HG02870 (cell line): ENCODE measurements around the gene APP.

Experiments
- ATAC-seq: cut with Tn5 transposase; IDR thresholded peaks from one replicate; pipeline ENCODE4 v1.9.1; 2021; ENCODE audit warnings: mild to moderate bottlenecking, moderate library complexity; ENCODE audit not compliant: unreplicated experiment

APP gene

GRCh38 chr21:26072666-26073615 lies 97.6 kb downstream of the APP start:
- ATAC-seq: no peak

GRCh38 chr21:26070822-26071425 lies 99.6 kb downstream of the APP start:
- ATAC-seq: no peak

- no peak for ATAC-seq
These were observed 100.4 kb downstream of the APP start for GRCh38 chr21:26070121-26070520.

GRCh38 chr21:26068776-26069175 lies 101.8 kb downstream of the APP start:
- no peak for ATAC-seq

GRCh38 chr21:26067836-26068594 lies 102.6 kb downstream of the APP start:
- ATAC-seq: no peak

- no peak for ATAC-seq
These were observed 106.1 kb downstream of the APP start for GRCh38 chr21:26064506-26064905.

- ATAC-seq: no peak
These were observed 109.1 kb downstream of the APP start for GRCh38 chr21:26061437-26061836.

- ATAC-seq: no peak
These were observed 110.0 kb downstream of the APP start for GRCh38 chr21:26060335-26061115.

GRCh38 chr21:26057477-26058170 lies 112.9 kb downstream of the APP start:
- ATAC-seq: no peak

- no peak for ATAC-seq
These were observed 114.7 kb downstream of the APP start for GRCh38 chr21:26055841-26056264.

GRCh38 chr21:26055010-26055409 lies 115.6 kb downstream of the APP start:
- ATAC-seq: no peak

GRCh38 chr21:26052057-26052456 lies 118.5 kb downstream of the APP start:
- no peak for ATAC-seq

- ATAC-seq: no peak
These were observed 119.7 kb downstream of the APP start for GRCh38 chr21:26050857-26051256.

- ATAC-seq: no peak
These were observed 120.8 kb downstream of the APP start for GRCh38 chr21:26049803-26050202.

- ATAC-seq: no peak
These were observed 123.1 kb downstream of the APP start for GRCh38 chr21:26047279-26047967.

- ATAC-seq: no peak
These were observed 126.7 kb downstream of the APP start for GRCh38 chr21:26043891-26044290.

- no peak for ATAC-seq
These were observed 128.2 kb downstream of the APP start for GRCh38 chr21:26042181-26042876.

- no peak for ATAC-seq
These were observed 129.0 kb downstream of the APP start for GRCh38 chr21:26041431-26042180.
